Neural cell (in vitro differentiated cells): ENCODE measurements around the gene KAT8.

Source experiments
- CTCF ChIP-seq: fragments of 450-650 bp; IDR thresholded peaks from 2 replicates; pipeline ENCODE4 v1.5.1; 2014; ENCODE audit warnings: antibody characterized with exemption, mild to moderate bottlenecking, moderate library complexity; ENCODE audit not compliant: poor library complexity, severe bottlenecking
- EP300 ChIP-seq: fragments of 450-650 bp; conservative IDR thresholded peaks from 2 replicates; pipeline ENCODE4 v1.6.1; 2014; ENCODE audit warnings: antibody characterized with exemption, mild to moderate bottlenecking, moderate library complexity; ENCODE audit not compliant: poor library complexity, severe bottlenecking
- POLR2AphosphoS5 ChIP-seq: IDR thresholded peaks from 2 replicates; pipeline ENCODE4 v1.6.1; 2012
- RAD21 ChIP-seq: fragments of 450-650 bp; conservative IDR thresholded peaks from 2 replicates; pipeline ENCODE4 v1.6.1; 2014; ENCODE audit warnings: antibody characterized with exemption, mild to moderate bottlenecking, moderate library complexity
- TAF1 ChIP-seq: IDR thresholded peaks from 2 replicates; pipeline ENCODE4 v1.6.1; 2012; ENCODE audit warnings: low read depth
- TF ChIP-seq, protein P1 (sequence below): IDR thresholded peaks from 2 replicates; pipeline ENCODE4 v1.6.1; 2012; ENCODE audit warnings: borderline replicate concordance

GRCh38 chr16:31147574-31147973 is 30.1 kb downstream of the KAT8 start:
- TF ChIP-seq CTCF (no peak), EP300 (no peak), TAF1 (no peak), POLR2AphosphoS5 (no peak), RAD21 (no peak)
- TF ChIP-seq, protein P1, sequence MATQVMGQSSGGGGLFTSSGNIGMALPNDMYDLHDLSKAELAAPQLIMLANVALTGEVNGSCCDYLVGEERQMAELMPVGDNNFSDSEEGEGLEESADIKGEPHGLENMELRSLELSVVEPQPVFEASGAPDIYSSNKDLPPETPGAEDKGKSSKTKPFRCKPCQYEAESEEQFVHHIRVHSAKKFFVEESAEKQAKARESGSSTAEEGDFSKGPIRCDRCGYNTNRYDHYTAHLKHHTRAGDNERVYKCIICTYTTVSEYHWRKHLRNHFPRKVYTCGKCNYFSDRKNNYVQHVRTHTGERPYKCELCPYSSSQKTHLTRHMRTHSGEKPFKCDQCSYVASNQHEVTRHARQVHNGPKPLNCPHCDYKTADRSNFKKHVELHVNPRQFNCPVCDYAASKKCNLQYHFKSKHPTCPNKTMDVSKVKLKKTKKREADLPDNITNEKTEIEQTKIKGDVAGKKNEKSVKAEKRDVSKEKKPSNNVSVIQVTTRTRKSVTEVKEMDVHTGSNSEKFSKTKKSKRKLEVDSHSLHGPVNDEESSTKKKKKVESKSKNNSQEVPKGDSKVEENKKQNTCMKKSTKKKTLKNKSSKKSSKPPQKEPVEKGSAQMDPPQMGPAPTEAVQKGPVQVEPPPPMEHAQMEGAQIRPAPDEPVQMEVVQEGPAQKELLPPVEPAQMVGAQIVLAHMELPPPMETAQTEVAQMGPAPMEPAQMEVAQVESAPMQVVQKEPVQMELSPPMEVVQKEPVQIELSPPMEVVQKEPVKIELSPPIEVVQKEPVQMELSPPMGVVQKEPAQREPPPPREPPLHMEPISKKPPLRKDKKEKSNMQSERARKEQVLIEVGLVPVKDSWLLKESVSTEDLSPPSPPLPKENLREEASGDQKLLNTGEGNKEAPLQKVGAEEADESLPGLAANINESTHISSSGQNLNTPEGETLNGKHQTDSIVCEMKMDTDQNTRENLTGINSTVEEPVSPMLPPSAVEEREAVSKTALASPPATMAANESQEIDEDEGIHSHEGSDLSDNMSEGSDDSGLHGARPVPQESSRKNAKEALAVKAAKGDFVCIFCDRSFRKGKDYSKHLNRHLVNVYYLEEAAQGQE, result no peak
